ENCODE measurements around the gene PPP1R12B. TPM values are rescaled to one million over a fixed set of nuclear protein-coding genes. Genes with fewer than 3 reads are reported as not detected.
"Not testable (repeated sequence)": the region's sequence is repeated elsewhere in the genome, so short reads cannot be mapped to it uniquely, and the experiment has no call there.

Gene PPP1R12B
- polyA plus RNA-seq, 12 donors, result 61.9 to 102 (median 85.5) TPM; not detected in 1

- DNase-seq, result not testable (repeated sequence)
Observed at GRCh38 chr1:202556037-202556436, 207.5 kb downstream of the PPP1R12B start.

- DNase-seq, result not testable (repeated sequence)
Observed at GRCh38 chr1:202557662-202558061, 209.2 kb downstream of the PPP1R12B start.

- no peak for DNase-seq
Observed at GRCh38 chr1:202561240-202561639, 212.7 kb downstream of the PPP1R12B start.

- no peak for DNase-seq
Observed at GRCh38 chr1:202561726-202562443, 213.4 kb downstream of the PPP1R12B start.

GRCh38 chr1:202562444-202563060 lies 214.1 kb downstream of the PPP1R12B start:
- no peak for DNase-seq

- no peak for DNase-seq
Observed at GRCh38 chr1:202563818-202564217, 215.3 kb downstream of the PPP1R12B start.

- no peak for DNase-seq
Observed at GRCh38 chr1:202564958-202565495, 216.5 kb downstream of the PPP1R12B start.

- DNase-seq, result no peak
Observed at GRCh38 chr1:202565890-202566602, 217.5 kb downstream of the PPP1R12B start.

- no peak for DNase-seq
Observed at GRCh38 chr1:202567738-202568137, 219.2 kb downstream of the PPP1R12B start.

- DNase-seq, result no peak
Observed at GRCh38 chr1:202568410-202568809, 219.9 kb downstream of the PPP1R12B start.

- DNase-seq, result no peak
Observed at GRCh38 chr1:202568826-202569225, 220.3 kb downstream of the PPP1R12B start.

- no peak for DNase-seq
Observed at GRCh38 chr1:202569393-202570322, 221.2 kb downstream of the PPP1R12B start.

- no peak for DNase-seq
Observed at GRCh38 chr1:202571719-202572339, 223.3 kb downstream of the PPP1R12B start.

GRCh38 chr1:202572867-202573266 lies 224.4 kb downstream of the PPP1R12B start:
- no peak for DNase-seq

GRCh38 chr1:202575918-202576653 lies 227.6 kb downstream of the PPP1R12B start:
- DNase-seq, result no peak

GRCh38 chr1:202576816-202577215 lies 228.3 kb downstream of the PPP1R12B start:
- no peak for DNase-seq

GRCh38 chr1:202577381-202577780 lies 228.9 kb downstream of the PPP1R12B start:
- no peak for DNase-seq

- peak; percentile 47 for DNase-seq
Observed at GRCh38 chr1:202578001-202578504, 229.6 kb downstream of the PPP1R12B start.

GRCh38 chr1:202578565-202578964 lies 230.1 kb downstream of the PPP1R12B start:
- peak; percentile 37 for DNase-seq

GRCh38 chr1:202579806-202580205 lies 231.3 kb downstream of the PPP1R12B start:
- DNase-seq, result peak; percentile 75

Data from muscle of arm (tissue), 12 donors.